Parietal lobe (tissue), 1 donor: Measurements from ENCODE around the gene EVI2A. TPM values are rescaled to one million over a fixed set of nuclear protein-coding genes. Genes with fewer than 3 reads are reported as not detected.

ENCODE experiments used
- total RNA-seq: library from RNA; depleted of rRNA; stranded (reverse); fragments of >200 nt; gene quantifications from one replicate; pipeline ENCODE4 v1.2.3, GENCODE V29; 2014

The EVI2A gene
- total RNA-seq: 1.9 TPM

GRCh38 chr17:31321481-31321880 is at the start of gene EVI2A:
Gene EVI2A (minus strand): TSS chr17:31321622. CDS start chr17:31319013, 2,609 bp downstream.

GRCh38 chr17:31313982-31314781 is 7.2 kb downstream of the EVI2A start, which contains the start of gene EVI2B:
Gene EVI2B (minus strand): TSS chr17:31314054. CDS start chr17:31305609, 8,445 bp downstream.

GRCh38 chr17:31297090-31297489 is 24.3 kb downstream of the EVI2A start, which contains the start of gene OMG:
Gene OMG (minus strand): TSS chr17:31297239. CDS start chr17:31296331, 908 bp downstream.

Other genes starting within 250 kb of the EVI2A start
- 260 TPM for gene NF1, start 226.6 kb downstream of the EVI2A start, total RNA-seq
- 8.5 TPM for gene OMG, start 24.4 kb downstream of the EVI2A start, total RNA-seq
- 0.63 TPM for gene EVI2B, start 7.6 kb downstream of the EVI2A start, total RNA-seq
- gene RAB11FIP4, start 70.1 kb upstream of the EVI2A start, total RNA-seq: 66.0 TPM